IMR-90 (cell line): ENCODE results near the gene CTDSP1. TPM values are rescaled to one million over a fixed set of nuclear protein-coding genes. Genes with fewer than 3 reads are reported as not detected.

Experiments used
- ATAC-seq: fragments of 200-7000 bp; cut with Tn5 transposase; 2 replicates; pipeline ENCODE4 v1.9.1; 2020; ENCODE audit warnings: low read depth, mild to moderate bottlenecking, moderate library complexity
- BruUV-seq: library from RNA; stranded (reverse); fragments of 400-500 nt; replicated peaks from 2 replicates; lab custom pipeline; 2021; lab: Mats Ljungman, UMichigan
- CTCF ChIA-PET: fragments of 300-600 bp; formaldehyde crosslinking; extraction: SDS; loops from one replicate; lab custom pipeline; 2021; ENCODE audit warnings: antibody characterized with exemption; lab: Yijun Ruan, JAX
- POLR2A ChIA-PET: fragments of 300-600 bp; sonication (Branson Sonifier 250); formaldehyde crosslinking; loops from one replicate; lab custom pipeline; 2022; ENCODE audit warnings: antibody characterized with exemption; ENCODE audit not compliant: unreplicated experiment; lab: Charles Lee
- DNase-seq: peaks from one replicate; pipeline ENCODE4 v3.0.0; 2013
- H2AFZ ChIP-seq: replicated peaks from 2 replicates; pipeline ENCODE3; 2013; ENCODE audit warnings: low read length, mild to moderate bottlenecking; ENCODE audit not compliant: poor library complexity
- H2AK5ac ChIP-seq: 2 replicates; pipeline ENCODE4 v1.6.1; 2013; ENCODE audit warnings: low read depth, low read length, inconsistent platforms
- H2AK9ac ChIP-seq: replicated peaks from 2 replicates; pipeline ENCODE3; 2013; ENCODE audit warnings: mild to moderate bottlenecking, low read depth, low read length, moderate library complexity; ENCODE audit not compliant: poor library complexity
- H2BK120ac ChIP-seq: 2 replicates; pipeline ENCODE4 v1.6.1; 2013; ENCODE audit warnings: low read depth, low read length, inconsistent platforms
- H2BK15ac ChIP-seq: 3 replicates; pipeline ENCODE4 v1.6.1; 2013; ENCODE audit warnings: low read depth, low read length, inconsistent platforms
- H2BK20ac ChIP-seq: 2 replicates; pipeline ENCODE4 v1.6.1; 2013; ENCODE audit warnings: low read depth, mild to moderate bottlenecking, inconsistent platforms, low read length, moderate library complexity
- H2BK5ac ChIP-seq: 2 replicates; pipeline ENCODE4 v1.6.1; 2013; ENCODE audit warnings: mild to moderate bottlenecking, low read depth, low read length, inconsistent platforms; ENCODE audit not compliant: poor library complexity, severe bottlenecking
- H3K14ac ChIP-seq: replicated peaks from 2 replicates; pipeline ENCODE4 v1.6.1; 2013; ENCODE audit warnings: low read depth, low read length, inconsistent platforms
- H3K18ac ChIP-seq: 2 replicates; pipeline ENCODE4 v1.6.1; 2013; ENCODE audit warnings: low read depth, low read length, control low read depth
- H3K23ac ChIP-seq: 2 replicates; pipeline ENCODE4 v1.6.1; 2013; ENCODE audit warnings: low read depth, low read length, inconsistent platforms
- H3K27ac ChIP-seq: 2 replicates; pipeline ENCODE4 v1.5.1; 2013; ENCODE audit warnings: mild to moderate bottlenecking, control low read depth, low read length; ENCODE audit not compliant: insufficient read depth
- H3K27me3 ChIP-seq: 2 replicates; pipeline ENCODE4 v1.6.1; 2013; ENCODE audit warnings: low read length; ENCODE audit not compliant: control insufficient read depth, insufficient read depth
- H3K36me3 ChIP-seq: 2 replicates; pipeline ENCODE4 v1.6.1; 2013; ENCODE audit warnings: low read length, mixed read lengths; ENCODE audit not compliant: control insufficient read depth, insufficient read depth
- H3K4ac ChIP-seq: 2 replicates; pipeline ENCODE4 v1.6.1; 2013; ENCODE audit warnings: low read depth, low read length, inconsistent platforms
- H3K4me1 ChIP-seq: 2 replicates; pipeline ENCODE4 v1.6.1; 2013; ENCODE audit warnings: low read length, mixed read lengths; ENCODE audit not compliant: control insufficient read depth, insufficient read depth
- H3K4me2 ChIP-seq: 2 replicates; pipeline ENCODE4 v1.6.1; 2013; ENCODE audit warnings: low read depth, mild to moderate bottlenecking, control low read depth, low read length, moderate library complexity
- H3K4me3 ChIP-seq: 2 replicates; pipeline ENCODE4 v1.5.1; 2013; ENCODE audit warnings: low read depth, mild to moderate bottlenecking, control low read depth, low read length, moderate library complexity; ENCODE audit not compliant: insufficient read depth
- H3K56ac ChIP-seq: 2 replicates; pipeline ENCODE4 v1.6.1; 2013; ENCODE audit warnings: low read length, inconsistent platforms; ENCODE audit not compliant: insufficient read depth; ENCODE audit errors: extremely low read depth
- H3K79me1 ChIP-seq, 2 experiments: 2 replicates each; pipeline ENCODE4 v1.6.1; 2013; ENCODE audit warnings: low read length in 2 of 2, inconsistent platforms in 1 of 2, low read depth in 1 of 2
- H3K9ac ChIP-seq: 2 replicates; pipeline ENCODE4 v1.6.1; 2013; ENCODE audit warnings: low read depth, low read length, control low read depth
- H3K9me1 ChIP-seq: 2 replicates; pipeline ENCODE4 v1.6.1; 2013; ENCODE audit warnings: low read length, inconsistent platforms; ENCODE audit not compliant: insufficient read depth
- H3K9me3 ChIP-seq: 2 replicates; pipeline ENCODE4 v1.6.1; 2013; ENCODE audit warnings: low read length; ENCODE audit not compliant: control insufficient read depth, insufficient read depth
- H4K20me1 ChIP-seq: 2 replicates; pipeline ENCODE4 v1.6.1; 2013; ENCODE audit warnings: low read length, inconsistent platforms; ENCODE audit not compliant: insufficient read depth
- H4K5ac ChIP-seq: 2 replicates; pipeline ENCODE4 v1.6.1; 2013; ENCODE audit warnings: mild to moderate bottlenecking, low read depth, low read length, control low read depth
- H4K8ac ChIP-seq, 2 experiments: 2 replicates each; pipeline ENCODE4 v1.6.1; 2013; ENCODE audit warnings: low read depth in 2 of 2, low read length in 2 of 2, control low read depth in 1 of 2, inconsistent platforms in 1 of 2
- H4K91ac ChIP-seq: 2 replicates; pipeline ENCODE4 v1.6.1; 2013; ENCODE audit warnings: low read depth, low read length, inconsistent platforms; ENCODE audit not compliant: insufficient read depth
- BHLHE40 ChIP-seq: fragments of 150-350 bp; IDR thresholded peaks from 2 replicates; pipeline ENCODE4 v1.6.1; 2016; ENCODE audit warnings: mild to moderate bottlenecking, low read depth, low read length
- CEBPB ChIP-seq: IDR thresholded peaks from 2 replicates; pipeline ENCODE4 v1.6.1; 2012; ENCODE audit warnings: low read depth, low read length, improper control_type of control experiment
- CHD1 ChIP-seq: IDR thresholded peaks from 2 replicates; pipeline ENCODE4 v1.6.1; 2012; ENCODE audit warnings: low read depth, low read length, improper control_type of control experiment
- MXI1 ChIP-seq: IDR thresholded peaks from 2 replicates; pipeline ENCODE4 v1.6.1; 2012; ENCODE audit warnings: low read depth, mild to moderate bottlenecking, low read length, moderate library complexity, borderline replicate concordance
- WGBS, 2 experiments: methylation state at CpG; one replicate each; pipeline versions ENCODE4 v1.1.5 to v1.1.7; 2013; ENCODE audit warnings: missing lambda C conversion rate in 2 of 2; ENCODE audit not compliant: insufficient read length in 1 of 2; ENCODE audit errors: extremely low coverage in 2 of 2; 5-methylcytosine and 5-hydroxymethylcytosine counted together
- dilution Hi-C: fragments of 300-500 bp; cut with HindIII; formaldehyde crosslinking; loops from one replicate; pipeline ENCODE4 v1.14.3; 2018; ENCODE audit warnings: low sequenced_read_pairs; ENCODE audit not compliant: unreplicated experiment
- in situ Hi-C: fragments of 300-500 bp; cut with MboI; formaldehyde crosslinking; loops from 3 replicates; pipeline ENCODE4 v1.14.3; 2019; ENCODE audit warnings: low sequenced_read_pairs, inconsistent platforms, mixed read lengths
- intact Hi-C: fragments of 100-400 bp; cut with micrococcal nuclease; formaldehyde crosslinking; loops from 2 replicates; pipeline ENCODE4 v1.10.0; 2022
- polyA plus RNA-seq, 3 experiments: library from polyadenylated mRNA; depleted of rRNA; stranded (reverse); fragments of >200 nt; gene quantifications; 2 replicates each; pipeline ENCODE4 v1.2.3, GENCODE V29; 2012; ENCODE audit warnings: low replicate concordance in 1 of 3
- total RNA-seq: library from RNA; depleted of rRNA; stranded (reverse); fragments of >200 nt; gene quantifications from 2 replicates; pipeline ENCODE4 v1.2.3, GENCODE V29; 2012

Gene CTDSP1
- total and polyA plus RNA-seq, 2 of the 4 experiments (the other 2 are of a cell fraction): 19.7 to 64.3 TPM

- H3K9me1 ChIP-seq: no peaks in the 10 kb centered on the region
- H2BK120ac ChIP-seq: peak overlapping the region; percentile 72
- WGBS, 2 experiments: 56% methylated on average over 9 of the region's 38 CpGs; no CpG with 5 or more reads in 1 of the 2 experiments
- dilution Hi-C loops (no loop called here), intact Hi-C loops (no loop called here), in situ Hi-C loops (loop anchor here (5.0 kb wide), 1 partner anchor 80 kb away; no protein-coding TSS in a partner anchor)
- H2BK5ac ChIP-seq: no peak overlapping the region
- 0 out of 2 replicates have a peak overlapping the region, but pooled peaks have one; percentile 30 for H4K5ac ChIP-seq
- no peaks in the 10 kb centered on the region for H3K9me3 ChIP-seq
- H3K27ac ChIP-seq: no peak overlapping the region
- H3K27me3 ChIP-seq: peaks cover 4% of the 10 kb centered on the region
- peak overlapping the region in 1 of 2 experiments; percentile 65; a peak in 1 of 4 replicates for H4K8ac ChIP-seq
- H2BK15ac ChIP-seq: no peak overlapping the region
- peak overlapping the region; percentile 42 for H3K4me3 ChIP-seq
- H3K4ac ChIP-seq: no peak overlapping the region; the same call in 1 of the 2 replicates
- H3K18ac ChIP-seq: no peak overlapping the region
- no peaks in the 10 kb centered on the region for H3K36me3 ChIP-seq
- H3K9ac ChIP-seq: no peak overlapping the region
- H3K79me1 ChIP-seq: no peaks in the 10 kb centered on the region
- H2BK20ac ChIP-seq: no peak overlapping the region
- POLR2A ChIA-PET: no interaction called here
- peak overlapping the region; percentile 73 for H2AK9ac ChIP-seq
- H3K4me1 ChIP-seq: peaks cover 2% of the 10 kb centered on the region
- no peak overlapping the region for H2AK5ac ChIP-seq
- H4K20me1 ChIP-seq: no peaks in the 10 kb centered on the region
- no peak overlapping the region for H3K23ac ChIP-seq
- peak overlapping the region; percentile 96 for H2AFZ ChIP-seq
- H3K56ac ChIP-seq: no peak overlapping the region
- no TSS peak for BruUV-seq
- peak; percentile 93 for ATAC-seq
- CTCF ChIA-PET: no interaction called here
- no peak for TF ChIP-seq MXI1
- no peak for TF ChIP-seq CEBPB
- TF ChIP-seq CHD1: no peak
- no peak for TF ChIP-seq BHLHE40
- no peak overlapping the region for H3K14ac ChIP-seq
- peak; percentile 80 for DNase-seq
- peak overlapping the region; percentile 77 for H3K4me2 ChIP-seq
- no peak overlapping the region for H4K91ac ChIP-seq
Observed at GRCh38 chr2:218387369-218388194, 12.1 kb upstream of the CTDSP1 start.
